ENCODE results near the gene PCCA. TPM values are rescaled to one million over a fixed set of nuclear protein-coding genes. Genes with fewer than 3 reads are reported as not detected.

Gene PCCA
- total RNA-seq, 1 experiment from 2014 or later: 52.8 TPM

GRCh38 chr13:100350601-100351000, 261.7 kb downstream of the PCCA start:
- Mint-ChIP-seq H3K27ac (no peak overlapping the region), H3K9me3 (no peaks in the 10 kb centered on the region), H3K27me3 (ENCODE audit: low read depth) (no peaks in the 10 kb centered on the region), H3K4me1 (peaks cover 33% of the 10 kb centered on the region), H3K4me3 (no peak overlapping the region), H3K36me3 (peaks cover 8% of the 10 kb centered on the region)
- DNase-seq (ENCODE audit: low spot score) (no peak), ATAC-seq (no peak)
- TF ChIP-seq SOX15 (CRISPR knock-in tag; IDR thresholded peaks at IDR 0.05) (no peak), ZBTB21 (CRISPR knock-in tag; IDR thresholded peaks at IDR 0.05; ENCODE audit: borderline replicate concordance) (no peak), IRF2 (CRISPR knock-in tag; IDR thresholded peaks at IDR 0.05; ENCODE audit: borderline replicate concordance, low read depth) (no peak), ATF3 (CRISPR knock-in tag; conservative IDR thresholded peaks at IDR 0.05) (no peak), ZNF416 (CRISPR knock-in tag; IDR thresholded peaks at IDR 0.05) (no peak), FOXK1 (CRISPR knock-in tag; IDR thresholded peaks at IDR 0.05) (no peak), ZNF425 (CRISPR knock-in tag; conservative IDR thresholded peaks at IDR 0.05) (no peak), MAX (CRISPR knock-in tag; IDR thresholded peaks at IDR 0.05) (no peak), KAT7 (CRISPR knock-in tag; IDR thresholded peaks at IDR 0.05; ENCODE audit: borderline replicate concordance) (no peak), ZNF263 (CRISPR knock-in tag; IDR thresholded peaks at IDR 0.05; ENCODE audit: low read depth) (no peak), ZNF219 (CRISPR knock-in tag; IDR thresholded peaks at IDR 0.05; ENCODE audit: borderline replicate concordance) (no peak), ATF6 (CRISPR knock-in tag; IDR thresholded peaks at IDR 0.05) (no peak), CREM (CRISPR knock-in tag; IDR thresholded peaks at IDR 0.05) (no peak), HMGXB4 (CRISPR knock-in tag; IDR thresholded peaks at IDR 0.05) (no peak), TCF7 (CRISPR knock-in tag; IDR thresholded peaks at IDR 0.05; ENCODE audit: low read depth) (no peak), RELA (CRISPR knock-in tag; IDR thresholded peaks at IDR 0.05; ENCODE audit: borderline replicate concordance) (no peak)
- TF ChIP-seq, protein P1, sequence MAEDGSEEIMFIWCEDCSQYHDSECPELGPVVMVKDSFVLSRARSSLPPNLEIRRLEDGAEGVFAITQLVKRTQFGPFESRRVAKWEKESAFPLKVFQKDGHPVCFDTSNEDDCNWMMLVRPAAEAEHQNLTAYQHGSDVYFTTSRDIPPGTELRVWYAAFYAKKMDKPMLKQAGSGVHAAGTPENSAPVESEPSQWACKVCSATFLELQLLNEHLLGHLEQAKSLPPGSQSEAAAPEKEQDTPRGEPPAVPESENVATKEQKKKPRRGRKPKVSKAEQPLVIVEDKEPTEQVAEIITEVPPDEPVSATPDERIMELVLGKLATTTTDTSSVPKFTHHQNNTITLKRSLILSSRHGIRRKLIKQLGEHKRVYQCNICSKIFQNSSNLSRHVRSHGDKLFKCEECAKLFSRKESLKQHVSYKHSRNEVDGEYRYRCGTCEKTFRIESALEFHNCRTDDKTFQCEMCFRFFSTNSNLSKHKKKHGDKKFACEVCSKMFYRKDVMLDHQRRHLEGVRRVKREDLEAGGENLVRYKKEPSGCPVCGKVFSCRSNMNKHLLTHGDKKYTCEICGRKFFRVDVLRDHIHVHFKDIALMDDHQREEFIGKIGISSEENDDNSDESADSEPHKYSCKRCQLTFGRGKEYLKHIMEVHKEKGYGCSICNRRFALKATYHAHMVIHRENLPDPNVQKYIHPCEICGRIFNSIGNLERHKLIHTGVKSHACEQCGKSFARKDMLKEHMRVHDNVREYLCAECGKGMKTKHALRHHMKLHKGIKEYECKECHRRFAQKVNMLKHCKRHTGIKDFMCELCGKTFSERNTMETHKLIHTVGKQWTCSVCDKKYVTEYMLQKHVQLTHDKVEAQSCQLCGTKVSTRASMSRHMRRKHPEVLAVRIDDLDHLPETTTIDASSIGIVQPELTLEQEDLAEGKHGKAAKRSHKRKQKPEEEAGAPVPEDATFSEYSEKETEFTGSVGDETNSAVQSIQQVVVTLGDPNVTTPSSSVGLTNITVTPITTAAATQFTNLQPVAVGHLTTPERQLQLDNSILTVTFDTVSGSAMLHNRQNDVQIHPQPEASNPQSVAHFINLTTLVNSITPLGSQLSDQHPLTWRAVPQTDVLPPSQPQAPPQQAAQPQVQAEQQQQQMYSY (CRISPR knock-in tag; IDR thresholded peaks at IDR 0.05): no peak
- TF ChIP-seq, protein P2, sequence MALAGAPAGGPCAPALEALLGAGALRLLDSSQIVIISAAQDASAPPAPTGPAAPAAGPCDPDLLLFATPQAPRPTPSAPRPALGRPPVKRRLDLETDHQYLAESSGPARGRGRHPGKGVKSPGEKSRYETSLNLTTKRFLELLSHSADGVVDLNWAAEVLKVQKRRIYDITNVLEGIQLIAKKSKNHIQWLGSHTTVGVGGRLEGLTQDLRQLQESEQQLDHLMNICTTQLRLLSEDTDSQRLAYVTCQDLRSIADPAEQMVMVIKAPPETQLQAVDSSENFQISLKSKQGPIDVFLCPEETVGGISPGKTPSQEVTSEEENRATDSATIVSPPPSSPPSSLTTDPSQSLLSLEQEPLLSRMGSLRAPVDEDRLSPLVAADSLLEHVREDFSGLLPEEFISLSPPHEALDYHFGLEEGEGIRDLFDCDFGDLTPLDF (CRISPR knock-in tag; IDR thresholded peaks at IDR 0.05): no peak
- POLR2A ChIA-PET: no interaction called here
- CTCF ChIA-PET: interaction anchor here (1.2 kb wide), 1 partner anchor 222 kb away, joined by 3 read pairs; no protein-coding TSS in a partner anchor
